Natural killer cell treated with Interleukin-12 subunit alpha and Interleukin-12 subunit beta and Interleukin-15 and Interleukin-18, amount 100 ng/mL, for 72 hours (primary cell): Measurements from ENCODE around the gene MYO5A. TPM values are rescaled to one million over a fixed set of nuclear protein-coding genes. Genes with fewer than 3 reads are reported as not detected.
"Not testable (repeated sequence)": the region's sequence is repeated elsewhere in the genome, so short reads cannot be mapped to it uniquely, and the experiment has no call there.

Source experiments
- ATAC-seq, 2 donors: fragments of 150-1000 bp; cut with Tn5 transposase in 1 of 2; sonication (Bioruptor Pico), chemical (Tn5 transposase) in 1 of 2; 2 replicates each; pipeline ENCODE4 v1.10.0; 2021
- DNase-seq: peaks from one replicate; pipeline ENCODE4 v3.0.0; 2022; ENCODE audit warnings: low spot score
- H3K27ac Mint-ChIP-seq, 2 donors: 1 replicate in 1 of 2; 2 replicates in 1 of 2; pipeline ENCODE4 v1.8.0; 2022; ENCODE audit warnings: mixed read lengths in 2 of 2, mild to moderate bottlenecking in 1 of 2, moderate library complexity in 1 of 2
- H3K27me3 Mint-ChIP-seq, 2 donors: 1 replicate in 1 of 2; 2 replicates in 1 of 2; pipeline ENCODE4 v1.8.0; 2022; ENCODE audit warnings: mixed read lengths in 2 of 2
- H3K36me3 Mint-ChIP-seq: one replicate; pipeline ENCODE4 v1.8.0; 2022; ENCODE audit warnings: mixed read lengths
- H3K4me1 Mint-ChIP-seq, 2 donors: 1 replicate in 1 of 2; 2 replicates in 1 of 2; pipeline ENCODE4 v1.8.0; 2022; ENCODE audit warnings: low read depth in 2 of 2, mixed read lengths in 2 of 2, mild to moderate bottlenecking in 1 of 2
- H3K4me3 Mint-ChIP-seq: one replicate; pipeline ENCODE4 v1.8.0; 2022; ENCODE audit warnings: mixed read lengths
- H3K9me3 Mint-ChIP-seq: 2 replicates; pipeline ENCODE4 v1.8.0; 2022; ENCODE audit warnings: mixed read lengths
- total RNA-seq, 2 donors: library from RNA; stranded (reverse); gene quantifications; one replicate each; pipeline ENCODE4 v1.2.3, GENCODE V29; 2022

Gene MYO5A
- total RNA-seq, 2 donors from 2014 or later, result 42.4 to 49.5 TPM

- Mint-ChIP-seq H3K9me3 (no peaks in the 10 kb centered on the region), H3K36me3 (no peaks in the 10 kb centered on the region), H3K4me1 (peaks cover 45 to 55% of the 10 kb centered on the region in 2 donors), H3K27me3 (no peaks in the 10 kb centered on the region), H3K4me3 (peak overlapping the region; percentile 21), H3K27ac (peak overlapping the region; percentile 9 to 89)
- ATAC-seq (no peak), DNase-seq (no peak)
Measured at GRCh38 chr15:52486003-52486996, 42.4 kb downstream of the MYO5A start.

GRCh38 chr15:52485290-52485689 is 43.4 kb downstream of the MYO5A start:
- Mint-ChIP-seq H3K27me3 (no peaks in the 10 kb centered on the region), H3K4me3 (no peak overlapping the region), H3K36me3 (no peaks in the 10 kb centered on the region), H3K27ac (peak overlapping the region in 1 of 2 donors; percentile 85), H3K9me3 (no peaks in the 10 kb centered on the region), H3K4me1 (peaks cover 55 to 61% of the 10 kb centered on the region in 2 donors)
- ATAC-seq (no peak), DNase-seq (no peak)

DNA sequence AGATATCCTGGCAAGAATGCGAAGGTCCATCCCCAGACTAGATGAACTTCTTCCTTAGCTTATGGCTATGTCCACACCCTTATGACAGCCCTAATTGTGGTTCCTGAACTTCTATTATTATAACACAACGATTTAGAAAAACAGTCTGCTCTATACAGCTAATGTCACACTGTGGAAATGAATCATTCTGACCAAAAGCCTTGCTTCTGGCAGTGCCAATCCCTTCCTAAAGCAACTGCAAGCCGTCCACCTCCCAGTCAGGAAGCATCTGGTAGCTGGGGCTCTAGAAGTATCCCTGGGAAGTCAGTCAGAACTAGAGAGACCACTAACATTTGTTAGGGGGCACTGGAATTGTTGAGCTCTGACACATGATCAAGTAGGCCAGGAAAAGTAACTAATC is 45.0 kb downstream of the MYO5A start:
- peaks cover 63% of the 10 kb centered on the region in 2 donors for H3K4me1 Mint-ChIP-seq

GRCh38 chr15:52481915-52482314 is 46.8 kb downstream of the MYO5A start:
- peak overlapping the region; percentile 63 for H3K4me3 Mint-ChIP-seq
- H3K4me1 Mint-ChIP-seq, result peaks cover 57 to 58% of the 10 kb centered on the region in 2 donors
- no peaks in the 10 kb centered on the region for H3K27me3 Mint-ChIP-seq
- ATAC-seq, result peak; percentile 85 to 95
- peak overlapping the region; percentile 77 to 85 for H3K27ac Mint-ChIP-seq
- H3K36me3 Mint-ChIP-seq, result no peaks in the 10 kb centered on the region
- DNase-seq, result no peak
- no peaks in the 10 kb centered on the region for H3K9me3 Mint-ChIP-seq

More for the DNA sequence above, 45.0 kb downstream of the MYO5A start:
- H3K4me3 Mint-ChIP-seq, result peak overlapping the region; percentile 62
- no peaks in the 10 kb centered on the region for H3K9me3 Mint-ChIP-seq
- peak overlapping the region; percentile 77 to 85 for H3K27ac Mint-ChIP-seq
- DNase-seq, result no peak
- peak; percentile 9 to 75 for ATAC-seq
- H3K27me3 Mint-ChIP-seq, result no peaks in the 10 kb centered on the region
- H3K36me3 Mint-ChIP-seq, result no peaks in the 10 kb centered on the region

GRCh38 chr15:52480990-52481389 is 47.7 kb downstream of the MYO5A start:
- Mint-ChIP-seq H3K27ac (peak overlapping the region; percentile 77 to 85), H3K9me3 (no peaks in the 10 kb centered on the region), H3K36me3 (no peaks in the 10 kb centered on the region), H3K4me3 (peak overlapping the region; percentile 63), H3K27me3 (no peaks in the 10 kb centered on the region), H3K4me1 (peaks cover 49 to 50% of the 10 kb centered on the region in 2 donors)
- DNase-seq (no peak), ATAC-seq (no peak)

- H3K9me3 Mint-ChIP-seq, result no peaks in the 10 kb centered on the region
- H3K4me3 Mint-ChIP-seq, result no peak overlapping the region
- no peak for ATAC-seq
- H3K27me3 Mint-ChIP-seq, result no peaks in the 10 kb centered on the region
- H3K27ac Mint-ChIP-seq, result peak overlapping the region in 1 of 2 donors; percentile 49
- DNase-seq, result no peak
- peaks cover 10% of the 10 kb centered on the region for H3K36me3 Mint-ChIP-seq
- H3K4me1 Mint-ChIP-seq, result peaks cover 32 to 35% of the 10 kb centered on the region in 2 donors
Measured at GRCh38 chr15:52466716-52467115, 62.0 kb downstream of the MYO5A start.

DNA sequence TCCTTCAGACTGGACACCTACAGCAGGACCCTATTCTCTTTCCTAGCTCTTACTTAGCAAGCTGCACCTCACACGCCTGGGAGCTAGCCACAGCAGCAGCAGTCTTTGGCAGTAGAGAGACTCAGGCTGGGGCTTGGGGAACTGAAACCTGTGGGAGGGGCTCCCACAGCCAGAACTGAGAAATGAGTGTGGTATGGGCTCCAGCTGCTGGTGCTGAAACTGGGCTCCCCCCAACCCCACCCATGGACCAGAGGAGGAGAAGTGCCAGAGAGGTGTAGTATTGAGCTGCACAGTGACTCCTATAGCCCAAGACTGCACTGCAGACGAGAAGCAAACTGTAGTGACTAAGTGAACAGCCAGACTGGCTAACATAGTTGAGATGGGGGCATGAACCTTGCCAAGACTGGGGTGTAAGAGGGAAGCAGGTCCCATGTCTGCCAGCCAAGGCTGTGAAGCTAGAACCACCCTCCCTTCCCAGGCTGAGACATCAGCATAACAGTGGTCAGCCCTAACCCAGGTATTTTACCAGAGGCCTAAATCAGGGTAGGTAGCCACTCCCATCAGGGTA is 62.5 kb downstream of the MYO5A start:
- no peak for DNase-seq
- ATAC-seq, result peak; percentile 68 to 83
- H3K9me3 Mint-ChIP-seq, result no peaks in the 10 kb centered on the region
- H3K4me1 Mint-ChIP-seq, result peaks cover 32 to 35% of the 10 kb centered on the region in 2 donors
- peaks cover 10% of the 10 kb centered on the region for H3K36me3 Mint-ChIP-seq
- no peaks in the 10 kb centered on the region for H3K27me3 Mint-ChIP-seq
- H3K4me3 Mint-ChIP-seq, result peak overlapping the region; percentile 56
- peak overlapping the region; percentile 49 to 85 for H3K27ac Mint-ChIP-seq

DNA sequence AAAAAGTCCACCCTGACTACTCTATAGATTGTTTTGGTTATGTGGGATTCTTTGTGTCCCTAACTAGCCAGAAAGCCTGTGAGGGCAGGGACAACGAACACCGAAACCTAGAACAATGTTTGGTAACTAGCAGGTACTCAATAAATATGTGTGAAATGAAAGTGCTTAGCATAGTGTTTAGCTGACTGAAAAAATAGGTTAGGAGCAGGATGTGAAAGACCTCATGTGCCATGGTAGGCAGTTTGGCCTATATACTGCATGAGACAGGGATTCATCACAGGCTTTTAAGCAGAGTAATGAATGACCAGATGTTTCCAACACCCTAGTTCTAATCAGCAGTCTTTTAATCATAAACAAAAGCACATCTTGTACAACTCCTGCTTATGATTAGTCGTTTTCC is 64.2 kb downstream of the MYO5A start:
- peak; percentile 88 to 89 for ATAC-seq
- peaks cover 34 to 35% of the 10 kb centered on the region in 2 donors for H3K4me1 Mint-ChIP-seq
- no peak for DNase-seq
- H3K36me3 Mint-ChIP-seq, result peaks cover 10% of the 10 kb centered on the region
- peak overlapping the region; percentile 73 for H3K4me3 Mint-ChIP-seq
- H3K27me3 Mint-ChIP-seq, result no peaks in the 10 kb centered on the region
- H3K27ac Mint-ChIP-seq, result peak overlapping the region; percentile 75 to 85
- H3K9me3 Mint-ChIP-seq, result no peaks in the 10 kb centered on the region

GRCh38 chr15:52464040-52464439 is 64.6 kb downstream of the MYO5A start:
- no peak for DNase-seq

GRCh38 chr15:52463638-52464037 is 65.0 kb downstream of the MYO5A start:
- Mint-ChIP-seq H3K36me3 (peaks cover 10% of the 10 kb centered on the region), H3K27ac (peak overlapping the region; percentile 75 to 85), H3K9me3 (no peaks in the 10 kb centered on the region), H3K27me3 (no peaks in the 10 kb centered on the region), H3K4me3 (peak overlapping the region; percentile 73), H3K4me1 (peaks cover 35 to 36% of the 10 kb centered on the region in 2 donors)
- ATAC-seq (no peak), DNase-seq (no peak)

More at GRCh38 chr15:52464040-52464439, 64.6 kb downstream of the MYO5A start:
- peak overlapping the region; percentile 73 for H3K4me3 Mint-ChIP-seq
- peak overlapping the region; percentile 75 to 85 for H3K27ac Mint-ChIP-seq
- peaks cover 35 to 36% of the 10 kb centered on the region in 2 donors for H3K4me1 Mint-ChIP-seq
- H3K36me3 Mint-ChIP-seq, result peaks cover 10% of the 10 kb centered on the region
- no peak for ATAC-seq
- no peaks in the 10 kb centered on the region for H3K9me3 Mint-ChIP-seq
- H3K27me3 Mint-ChIP-seq, result no peaks in the 10 kb centered on the region

- ATAC-seq (no peak), DNase-seq (no peak)
- Mint-ChIP-seq H3K27ac (peak overlapping the region in 1 of 2 donors; percentile 85), H3K4me1 (peaks cover 35 to 39% of the 10 kb centered on the region in 2 donors), H3K4me3 (no peak overlapping the region), H3K36me3 (peaks cover 10% of the 10 kb centered on the region), H3K27me3 (no peaks in the 10 kb centered on the region), H3K9me3 (no peaks in the 10 kb centered on the region)
Measured at GRCh38 chr15:52462806-52463360, 65.8 kb downstream of the MYO5A start.

- H3K27me3 Mint-ChIP-seq, H3K4me3 Mint-ChIP-seq, H3K9me3 Mint-ChIP-seq, DNase-seq, ATAC-seq, H3K27ac Mint-ChIP-seq: not testable (repeated sequence)
- Mint-ChIP-seq H3K36me3 (peaks cover 11% of the 10 kb centered on the region), H3K4me1 (peaks cover 26 to 28% of the 10 kb centered on the region in 2 donors)
Measured at GRCh38 chr15:52459701-52460100, 69.0 kb downstream of the MYO5A start.

DNA sequence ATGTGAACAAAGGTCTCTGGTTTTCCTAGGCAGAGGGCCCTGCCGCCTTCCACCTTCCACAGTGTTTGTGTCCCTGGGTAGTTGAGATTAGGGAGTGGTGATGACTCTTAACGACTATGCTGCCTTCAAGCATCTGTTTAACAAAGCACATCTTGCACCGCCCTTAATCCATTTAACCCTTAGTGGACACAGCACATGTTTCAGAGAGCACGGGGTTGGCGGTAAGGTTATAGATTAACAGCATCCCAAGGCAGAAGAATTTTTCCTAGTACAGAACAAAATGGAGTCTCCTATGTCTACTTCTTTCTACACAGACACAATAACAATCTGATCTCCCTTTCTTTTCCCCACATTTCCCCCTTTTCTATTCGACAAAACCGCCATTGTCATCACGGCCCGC is 69.4 kb downstream of the MYO5A start:
- H3K4me3 Mint-ChIP-seq, DNase-seq, H3K27me3 Mint-ChIP-seq, ATAC-seq, H3K27ac Mint-ChIP-seq, H3K9me3 Mint-ChIP-seq: not testable (repeated sequence)
- H3K36me3 Mint-ChIP-seq, result peaks cover 15% of the 10 kb centered on the region
- peaks cover 25 to 26% of the 10 kb centered on the region in 2 donors for H3K4me1 Mint-ChIP-seq
